HG03095 (cell line): ENCODE data around the gene RHOBTB1.
"Not testable (repeated sequence)": the region's sequence is repeated elsewhere in the genome, so short reads cannot be mapped to it uniquely, and the experiment has no call there.

ENCODE experiments used
- ATAC-seq: cut with Tn5 transposase; IDR thresholded peaks from one replicate; pipeline ENCODE4 v1.9.1; 2021; ENCODE audit warnings: moderate library complexity; ENCODE audit not compliant: unreplicated experiment

RHOBTB1 gene

DNA sequence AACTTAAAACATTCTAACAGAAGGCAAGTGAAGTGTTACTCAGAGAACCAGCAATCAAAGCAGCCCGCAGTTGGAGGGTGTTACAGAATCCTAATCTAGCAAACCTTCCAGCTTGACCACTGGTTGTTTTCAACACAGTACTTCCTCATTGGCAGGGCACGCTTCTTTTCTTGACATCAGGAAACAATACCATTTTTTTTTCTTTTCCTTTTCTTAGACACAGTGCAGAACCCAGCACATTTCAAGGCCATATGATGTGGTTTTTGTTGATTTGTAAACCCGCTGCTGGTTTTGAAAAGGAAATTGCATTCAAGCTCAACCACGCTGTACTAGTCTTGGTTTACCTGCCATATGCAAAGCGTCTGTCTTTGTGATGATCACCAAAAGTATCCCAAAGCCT lies 33.4 kb downstream of the RHOBTB1 start:
- peak; percentile 55 for ATAC-seq

DNA sequence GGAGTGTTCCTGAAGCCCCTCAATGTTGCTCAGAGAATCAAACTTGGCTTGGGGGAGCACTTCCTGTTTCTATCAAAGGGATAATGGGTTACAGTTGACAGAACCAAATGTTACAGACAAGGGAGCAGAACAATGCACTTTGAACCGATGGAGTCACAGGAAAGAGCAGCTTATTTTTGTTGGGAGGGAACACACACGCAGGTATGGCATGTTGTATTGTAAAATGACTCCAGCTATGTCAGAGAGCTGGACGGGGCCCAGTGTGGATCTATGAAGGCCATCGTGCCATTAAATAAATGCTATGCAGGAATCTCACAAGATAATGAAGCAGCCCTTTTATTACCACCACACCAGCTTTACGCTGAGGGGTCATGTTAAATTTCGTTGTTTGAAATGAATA lies 35.1 kb downstream of the RHOBTB1 start:
- ATAC-seq: no peak

DNA sequence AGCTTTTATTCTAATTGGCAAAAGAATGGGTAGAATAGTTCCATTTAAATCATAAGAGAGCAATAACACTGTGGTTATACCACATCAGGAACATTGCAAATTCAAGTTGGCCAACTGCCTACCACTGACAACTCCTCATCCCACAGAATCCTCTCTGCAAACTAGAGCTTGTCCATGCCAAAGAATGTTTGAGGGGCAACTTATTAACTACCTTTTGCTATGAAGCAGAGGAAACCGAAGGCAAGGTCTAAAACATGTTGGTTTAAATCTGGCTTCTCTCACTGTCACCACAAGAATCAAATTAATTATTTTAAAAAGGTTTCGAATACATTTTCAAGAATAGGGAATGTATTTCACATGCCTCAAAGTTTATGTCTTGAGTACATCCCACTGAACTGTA lies 36.0 kb downstream of the RHOBTB1 start:
- ATAC-seq: no peak

DNA sequence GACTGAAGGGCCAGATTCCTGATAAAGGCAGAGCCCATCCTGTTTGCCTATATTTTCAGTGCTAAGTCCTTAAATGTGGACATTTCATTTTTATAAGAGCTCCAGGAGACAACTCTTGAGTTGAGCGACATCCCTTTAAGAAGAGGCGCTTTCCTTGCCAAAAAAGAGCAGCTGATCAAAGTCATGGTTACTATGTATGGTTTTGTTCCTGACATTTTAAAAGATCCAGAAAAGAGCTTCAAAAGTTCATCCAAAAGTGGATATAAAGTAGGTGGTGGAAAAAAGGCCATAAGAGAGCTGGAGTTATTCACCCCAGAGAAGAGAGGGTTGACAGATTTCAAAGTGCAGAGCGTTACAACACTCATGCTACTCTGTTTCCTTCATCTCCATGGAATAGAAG lies 36.7 kb downstream of the RHOBTB1 start:
- ATAC-seq: no peak

- ATAC-seq: not testable (repeated sequence)
Observed at GRCh38 chr10:60906825-60907224, 37.2 kb downstream of the RHOBTB1 start.

DNA sequence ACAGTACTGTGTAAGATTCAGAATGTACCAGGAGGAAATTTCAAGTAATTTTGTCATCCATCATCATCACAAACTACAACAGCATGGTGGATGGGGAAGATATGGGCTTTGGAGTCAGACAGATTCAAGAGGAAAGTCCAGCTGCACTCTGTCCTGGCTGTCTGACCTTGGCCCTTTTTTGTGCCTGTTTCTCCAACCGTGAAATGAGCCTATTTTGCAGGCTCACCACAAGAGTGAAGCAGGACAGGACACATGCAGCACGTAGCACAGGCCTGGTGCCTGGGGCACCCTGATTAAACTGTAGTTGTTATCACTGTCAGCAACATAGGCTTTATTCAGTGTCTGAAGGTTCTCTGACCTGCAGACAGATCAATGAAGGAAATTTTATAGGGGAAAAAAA lies 37.6 kb downstream of the RHOBTB1 start:
- no peak for ATAC-seq

- no peak for ATAC-seq
Observed at GRCh38 chr10:60905580-60905979, 38.4 kb downstream of the RHOBTB1 start.

- no peak for ATAC-seq
Observed at GRCh38 chr10:60903096-60903495, 40.9 kb downstream of the RHOBTB1 start.

DNA sequence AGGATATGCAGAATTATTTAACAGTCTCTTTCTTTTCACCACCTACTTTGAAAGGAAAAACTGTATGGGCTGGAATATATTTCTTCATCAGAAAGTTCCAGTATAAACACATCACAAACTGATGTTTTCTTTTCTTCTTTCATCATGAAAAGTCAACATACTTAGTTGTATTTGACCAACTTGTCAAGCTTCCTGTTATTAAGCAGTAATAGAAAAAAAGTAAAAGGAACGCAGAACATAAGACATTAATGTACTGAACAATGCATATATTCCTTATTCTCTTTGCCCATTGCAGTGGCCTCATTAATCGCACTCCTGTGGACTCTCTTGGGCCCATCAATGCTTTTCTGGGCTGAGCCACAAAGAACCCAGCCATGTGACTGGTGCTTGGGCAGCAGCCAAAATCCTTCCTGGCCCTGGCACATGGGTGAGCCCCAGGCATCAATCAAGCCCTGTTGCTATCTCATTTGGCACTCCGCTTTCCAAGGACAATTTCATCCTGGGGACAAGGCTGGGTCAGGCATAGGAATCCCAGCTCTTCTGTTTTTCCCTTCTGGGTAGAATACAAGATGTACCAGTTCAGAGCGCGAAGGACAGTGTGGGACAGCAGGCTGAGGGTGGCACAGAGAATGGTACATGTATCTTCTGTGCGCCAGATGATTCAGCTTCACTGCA lies 42.3 kb downstream of the RHOBTB1 start:
- no peak for ATAC-seq

DNA sequence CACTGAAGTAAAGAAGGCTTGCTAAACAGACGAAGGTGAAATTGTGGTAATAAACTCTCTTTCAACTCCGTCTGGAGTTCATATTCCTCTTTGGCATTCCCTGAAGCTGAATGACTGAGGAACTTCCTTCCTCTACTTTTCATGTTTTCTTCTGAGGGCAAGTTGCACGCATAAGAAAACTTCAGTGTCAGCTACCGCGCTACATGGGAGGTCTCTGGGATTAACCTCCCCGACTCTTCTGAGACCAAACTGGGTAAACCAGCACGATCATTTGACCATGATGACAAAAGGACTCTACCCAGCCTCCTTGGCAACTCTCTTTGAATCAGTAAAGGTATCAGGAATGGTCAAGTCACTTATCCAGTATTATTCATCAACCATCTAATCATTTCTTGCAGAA lies 44.7 kb downstream of the RHOBTB1 start:
- ATAC-seq: no peak

GRCh38 chr10:60898321-60898720 lies 45.7 kb downstream of the RHOBTB1 start:
- no peak for ATAC-seq

DNA sequence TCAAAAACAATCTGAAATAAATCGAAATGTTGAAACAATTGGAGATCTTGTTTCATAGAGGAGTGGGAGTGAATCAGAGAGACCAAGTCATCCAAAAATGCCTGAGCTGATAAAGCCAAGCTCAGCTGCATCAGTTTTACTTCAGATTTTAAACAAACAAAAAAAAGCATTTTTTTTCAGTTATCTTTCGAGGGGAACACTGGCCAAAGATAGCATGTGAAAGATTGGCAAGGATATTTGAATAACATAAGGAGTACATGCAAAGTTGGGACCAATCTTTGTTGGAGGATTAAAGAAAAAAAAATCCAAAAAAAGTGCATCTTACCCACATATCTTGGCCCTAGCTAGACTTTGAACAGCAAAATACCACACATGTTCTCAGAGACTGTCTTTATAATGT lies 47.2 kb downstream of the RHOBTB1 start:
- ATAC-seq: no peak

GRCh38 chr10:60896033-60896432 lies 48.0 kb downstream of the RHOBTB1 start:
- no peak for ATAC-seq

- ATAC-seq: no peak
Observed at GRCh38 chr10:60894786-60895185, 49.2 kb downstream of the RHOBTB1 start.

- no peak for ATAC-seq
Observed at GRCh38 chr10:60893231-60893630, 50.8 kb downstream of the RHOBTB1 start.

DNA sequence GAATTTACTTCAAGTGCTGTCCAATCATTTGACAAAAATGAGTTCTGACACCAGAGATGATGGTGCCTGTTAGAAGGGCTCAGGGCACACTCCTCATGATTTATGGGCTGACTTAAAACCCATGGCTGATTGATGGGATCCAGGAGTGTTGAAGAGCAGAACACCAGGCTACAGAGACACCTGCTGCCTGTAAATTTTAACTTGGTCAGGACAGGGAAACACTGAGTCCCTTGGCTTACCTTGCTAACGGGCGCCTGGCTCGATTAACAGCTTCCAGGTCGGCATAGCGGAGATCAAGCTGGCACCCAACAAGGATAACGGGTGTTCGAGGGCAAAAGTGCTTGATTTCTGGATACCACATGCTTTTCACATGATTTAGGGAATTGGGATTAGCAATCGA lies 51.4 kb downstream of the RHOBTB1 start:
- no peak for ATAC-seq

GRCh38 chr10:60890811-60891210 lies 53.2 kb downstream of the RHOBTB1 start:
- ATAC-seq: no peak

- ATAC-seq: no peak
Observed at GRCh38 chr10:60883187-60883586, 60.8 kb downstream of the RHOBTB1 start.

- ATAC-seq: no peak
Observed at GRCh38 chr10:60878224-60878623, 65.8 kb downstream of the RHOBTB1 start.

DNA sequence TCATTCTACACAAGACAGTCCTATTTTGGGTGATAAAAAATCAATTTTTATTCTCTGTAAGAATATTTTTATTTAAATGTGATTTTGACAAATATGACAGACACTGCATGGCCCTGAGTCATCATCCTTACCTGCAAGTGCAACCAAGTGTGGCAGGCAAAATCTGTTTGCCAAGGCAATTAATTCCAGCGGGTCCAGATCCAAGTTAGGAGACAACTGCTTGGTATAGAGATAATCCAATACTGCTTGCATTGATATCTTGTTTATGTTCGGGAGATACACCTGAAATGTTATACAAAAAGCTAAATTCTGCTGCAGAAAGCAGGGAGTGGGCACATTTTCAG lies 66.2 kb downstream of the RHOBTB1 start:
- ATAC-seq: no peak

DNA sequence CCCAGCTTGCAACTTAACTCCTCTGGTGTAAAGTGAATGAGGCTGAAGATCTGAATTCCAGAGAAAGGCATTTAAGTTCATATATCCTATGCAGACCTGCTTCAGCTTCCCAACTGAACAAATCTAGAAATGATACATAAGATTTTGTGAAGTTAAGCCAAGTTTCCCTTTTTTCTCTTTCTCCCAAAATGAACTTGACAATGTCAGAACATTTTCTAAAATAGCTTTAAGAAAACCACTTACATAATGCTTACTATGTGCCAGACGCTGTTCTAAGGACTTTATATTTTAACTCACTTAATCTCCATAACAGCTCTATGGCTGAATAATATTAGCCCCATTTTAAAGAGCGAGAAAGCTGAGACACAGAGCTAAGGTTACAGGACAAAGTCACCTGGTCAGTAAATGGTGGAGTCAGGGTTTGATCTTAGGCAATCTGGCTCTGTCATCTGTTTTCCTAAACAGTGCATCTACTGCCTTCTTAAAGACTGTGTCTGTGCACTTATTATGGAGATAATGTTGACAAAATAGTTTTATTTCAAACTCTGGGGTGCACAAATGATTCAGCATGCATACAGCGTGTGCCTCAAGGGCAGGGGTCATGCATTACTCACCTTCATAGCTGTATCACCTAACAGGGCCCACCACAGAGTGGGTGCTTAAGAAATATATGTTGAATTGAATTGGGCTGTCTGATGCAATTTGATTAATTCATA lies 66.8 kb downstream of the RHOBTB1 start:
- ATAC-seq: no peak

- ATAC-seq: no peak
Observed at GRCh38 chr10:60873758-60874157, 70.2 kb downstream of the RHOBTB1 start.

DNA sequence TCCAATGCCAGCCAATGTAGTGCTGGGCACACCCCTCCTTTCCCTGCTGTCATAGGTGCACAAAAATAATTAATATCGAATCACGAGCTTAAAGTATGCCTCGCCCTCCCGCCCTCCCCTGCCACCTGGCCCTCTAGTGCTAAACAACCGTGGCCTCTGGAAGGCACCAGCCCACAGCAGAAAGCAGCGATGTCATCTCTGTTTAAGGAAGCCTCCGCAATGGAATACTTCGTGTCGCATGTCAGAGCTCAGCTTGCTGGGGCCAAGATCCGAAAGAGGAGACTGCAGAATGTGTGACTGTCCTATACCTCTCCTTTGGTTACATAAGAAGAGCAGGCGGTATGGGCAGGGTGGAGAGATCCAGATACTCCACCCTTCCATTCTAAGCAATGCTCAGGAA lies 71.5 kb downstream of the RHOBTB1 start:
- ATAC-seq: no peak
